HG03139 (cell line): ENCODE data around the gene OR2A12.
"Not testable (repeated sequence)": the region's sequence is repeated elsewhere in the genome, so short reads cannot be mapped to it uniquely, and the experiment has no call there.

ENCODE experiments used
- ATAC-seq: cut with Tn5 transposase; IDR thresholded peaks from one replicate; pipeline ENCODE4 v1.9.1; 2021; ENCODE audit not compliant: unreplicated experiment

The OR2A12 gene, protein sequence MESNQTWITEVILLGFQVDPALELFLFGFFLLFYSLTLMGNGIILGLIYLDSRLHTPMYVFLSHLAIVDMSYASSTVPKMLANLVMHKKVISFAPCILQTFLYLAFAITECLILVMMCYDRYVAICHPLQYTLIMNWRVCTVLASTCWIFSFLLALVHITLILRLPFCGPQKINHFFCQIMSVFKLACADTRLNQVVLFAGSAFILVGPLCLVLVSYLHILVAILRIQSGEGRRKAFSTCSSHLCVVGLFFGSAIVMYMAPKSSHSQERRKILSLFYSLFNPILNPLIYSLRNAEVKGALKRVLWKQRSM

DNA sequence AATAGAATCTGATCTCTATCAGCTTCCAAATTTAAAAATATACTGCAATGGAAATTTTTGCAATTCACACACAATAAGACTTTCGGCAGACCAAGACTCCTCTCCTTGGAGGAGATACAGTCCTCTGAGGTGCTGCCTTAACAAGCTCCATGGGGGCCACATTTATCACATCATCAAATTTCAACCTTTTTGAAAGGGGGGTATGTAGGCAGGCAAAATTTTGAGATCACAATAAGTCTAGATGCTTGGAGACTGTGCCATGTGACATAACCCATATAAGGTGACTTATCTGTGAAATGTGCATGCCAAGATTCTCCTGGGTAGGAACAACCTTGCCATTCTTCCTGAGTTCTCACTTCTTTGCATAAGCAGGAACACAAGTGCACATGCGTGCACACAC is at the start of gene OR2A12:
Gene OR2A12 (plus strand): TSS at position 301 of the 400 bp plus-strand sequence. CDS start 8,830 bp downstream, outside the sequence.
- no peak for ATAC-seq

DNA sequence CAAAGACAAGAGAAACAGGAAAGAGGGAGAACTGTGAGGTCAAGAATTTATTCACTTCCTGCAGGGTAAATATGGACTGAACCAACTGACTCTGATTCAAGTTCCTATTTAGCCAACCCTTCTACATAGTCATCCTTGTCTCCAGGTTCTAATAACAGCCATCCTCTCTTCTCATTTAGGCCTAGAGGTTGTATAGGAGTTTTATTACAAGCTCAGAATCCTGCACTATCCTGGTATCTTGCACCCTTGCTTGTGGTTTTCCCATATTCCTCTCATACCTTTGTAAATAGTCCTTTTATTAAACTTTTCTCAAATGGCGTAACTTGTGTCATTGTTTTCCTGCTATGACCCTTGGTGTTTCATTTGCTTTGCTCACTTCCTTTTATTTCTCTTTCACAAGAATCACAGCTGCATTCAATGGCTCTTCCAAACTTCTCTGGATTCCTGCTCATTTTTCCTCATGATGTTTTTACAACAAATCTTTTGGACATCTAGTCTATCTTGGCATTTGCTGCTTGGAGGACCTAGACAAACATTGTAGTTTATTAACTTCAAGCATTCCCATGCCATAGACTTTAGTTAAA is 49.7 kb upstream of the OR2A12 start:
- no peak for ATAC-seq

DNA sequence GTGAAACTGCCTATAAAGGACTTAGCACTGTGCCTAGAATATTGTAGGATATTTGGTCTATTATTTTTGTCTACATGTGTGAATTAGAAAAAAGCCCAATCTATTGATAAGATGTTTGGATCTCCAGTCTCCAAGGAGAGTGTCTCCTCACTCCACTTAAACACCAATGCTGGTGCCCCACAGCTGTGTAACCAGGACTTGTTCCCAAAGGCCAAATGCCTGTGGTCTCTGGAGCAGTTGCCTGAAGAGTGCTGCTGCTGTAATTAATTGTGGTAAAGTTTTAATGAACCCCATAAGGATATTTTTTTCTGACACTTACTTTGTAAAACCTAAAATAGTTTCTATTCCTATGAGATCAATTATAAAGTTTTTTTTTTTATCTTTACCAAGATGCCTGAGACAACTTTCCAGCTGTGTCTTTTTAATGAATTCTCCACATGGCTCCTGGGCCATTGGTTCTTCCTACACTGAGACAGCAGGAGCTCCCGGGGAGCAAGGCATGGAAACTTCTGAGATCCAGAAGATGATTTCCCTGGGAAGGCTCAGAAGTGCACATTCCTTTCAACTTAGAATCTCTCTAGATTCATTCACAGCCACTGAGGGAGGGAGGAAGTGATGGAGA is 48.6 kb upstream of the OR2A12 start:
- no peak for ATAC-seq

DNA sequence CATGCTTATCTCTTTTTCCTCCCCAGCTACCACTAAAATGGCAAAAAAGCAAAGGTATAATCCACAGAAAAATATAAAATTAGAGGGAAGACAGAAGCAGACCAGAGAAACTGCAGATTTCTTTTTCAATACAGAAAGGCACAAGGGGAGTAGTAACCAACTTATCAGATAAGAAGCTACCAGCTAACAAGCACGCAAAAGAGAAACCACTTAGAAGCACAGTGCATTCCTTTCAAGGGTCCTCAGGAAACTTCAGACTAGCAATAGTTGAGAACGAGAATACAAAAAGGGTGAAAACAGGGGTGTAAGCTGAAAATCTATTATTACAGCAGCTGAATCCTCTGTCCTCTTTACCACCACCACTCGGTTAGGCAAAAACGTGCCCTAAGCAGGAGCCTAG is 47.2 kb upstream of the OR2A12 start:
- no peak for ATAC-seq

DNA sequence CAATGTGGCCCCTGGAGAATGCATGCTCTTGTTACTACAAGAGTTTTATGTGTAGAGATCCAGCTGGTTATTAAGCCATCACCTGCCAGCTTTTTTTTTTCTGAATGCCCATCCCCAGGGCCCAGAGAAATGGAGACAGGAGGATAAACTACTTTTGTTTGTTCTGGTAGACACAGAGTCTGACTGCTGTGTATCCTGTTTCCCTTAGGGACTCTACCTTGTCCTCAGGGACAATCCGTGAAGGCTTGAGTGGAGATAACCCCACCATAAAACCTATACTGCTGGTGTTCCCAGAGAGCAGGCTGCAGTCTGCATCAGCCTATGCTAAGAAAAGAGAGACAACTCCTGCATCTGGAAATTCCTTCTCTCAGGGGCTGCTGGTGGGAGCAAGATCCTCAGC is 37.4 kb upstream of the OR2A12 start, which contains the start of gene OR2A5:
Gene OR2A5 (plus strand): TSS at position 301 of the 400 bp plus-strand sequence. CDS start 1,454 bp downstream, outside the sequence.
- ATAC-seq, result no peak

DNA sequence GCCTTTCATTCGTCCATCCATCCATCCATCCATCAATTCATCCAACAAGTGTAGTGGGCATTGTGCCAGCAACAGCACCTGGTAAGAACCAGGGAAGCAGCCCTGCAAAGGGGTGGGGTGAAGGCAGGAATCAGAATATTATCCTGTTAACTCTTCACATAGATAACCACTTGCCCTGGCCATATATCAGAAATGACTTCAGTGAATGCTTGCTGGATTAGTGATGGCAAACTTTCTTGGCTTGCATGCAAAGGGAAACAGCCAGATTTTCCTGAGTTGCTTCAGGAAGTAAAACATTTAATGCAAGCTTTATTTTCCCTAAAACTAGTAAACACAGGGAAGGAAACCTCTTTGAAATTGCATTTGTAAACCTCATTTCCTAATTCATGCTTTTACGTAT is 36.6 kb upstream of the OR2A12 start:
- no peak for ATAC-seq

DNA sequence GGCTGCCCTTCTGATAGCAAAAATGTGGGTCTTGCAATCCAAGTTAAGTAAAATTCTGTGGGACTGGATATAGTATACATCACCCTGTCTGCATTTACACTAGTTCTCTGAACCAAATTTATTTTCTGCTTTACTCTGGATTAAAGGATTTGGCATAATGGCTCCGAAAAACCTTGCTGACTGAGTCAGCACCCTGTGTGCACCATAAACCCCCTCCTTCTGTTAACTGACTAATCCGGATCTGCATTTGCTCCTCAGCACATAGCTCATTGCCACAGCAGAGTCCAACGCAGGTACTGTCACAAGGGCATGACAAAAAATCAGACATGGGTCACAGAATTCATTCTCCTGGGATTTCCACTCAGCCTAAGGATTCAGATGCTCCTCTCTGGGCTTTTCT is 36.0 kb upstream of the OR2A12 start:
- no peak for ATAC-seq

DNA sequence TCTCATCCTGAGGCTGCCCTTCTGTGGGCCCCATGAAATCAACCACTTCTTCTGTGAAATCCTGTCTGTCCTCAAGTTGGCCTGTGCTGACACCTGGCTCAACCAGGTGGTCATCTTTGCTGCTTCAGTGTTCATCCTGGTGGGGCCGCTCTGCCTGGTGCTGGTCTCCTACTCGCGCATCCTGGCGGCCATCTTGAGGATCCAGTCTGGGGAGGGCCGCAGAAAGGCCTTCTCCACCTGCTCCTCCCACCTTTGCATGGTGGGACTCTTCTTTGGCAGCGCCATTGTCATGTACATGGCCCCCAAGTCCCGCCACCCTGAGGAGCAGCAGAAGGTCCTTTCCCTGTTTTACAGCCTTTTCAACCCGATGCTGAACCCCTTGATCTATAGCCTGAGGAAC is 35.2 kb upstream of the OR2A12 start:
- ATAC-seq, result not testable (repeated sequence)

DNA sequence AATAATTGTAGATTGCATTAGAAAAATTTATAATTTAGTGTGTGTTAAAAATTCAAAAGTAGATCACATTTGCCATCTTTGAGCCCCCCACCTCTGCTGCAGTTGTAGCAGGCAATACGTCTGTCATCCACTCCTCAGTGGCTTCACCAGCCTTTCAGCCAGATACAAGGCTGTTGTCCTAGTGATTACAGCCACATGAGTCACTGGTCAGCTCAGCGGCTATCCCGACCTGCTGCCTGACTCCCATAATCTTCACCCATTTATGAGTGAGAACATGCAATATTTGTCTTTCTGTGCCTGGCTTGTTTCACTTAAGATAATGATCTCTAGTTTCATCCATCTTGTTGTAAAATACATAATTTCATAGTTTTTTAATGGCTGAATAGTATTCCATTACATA is 28.1 kb upstream of the OR2A12 start:
- no peak for ATAC-seq

DNA sequence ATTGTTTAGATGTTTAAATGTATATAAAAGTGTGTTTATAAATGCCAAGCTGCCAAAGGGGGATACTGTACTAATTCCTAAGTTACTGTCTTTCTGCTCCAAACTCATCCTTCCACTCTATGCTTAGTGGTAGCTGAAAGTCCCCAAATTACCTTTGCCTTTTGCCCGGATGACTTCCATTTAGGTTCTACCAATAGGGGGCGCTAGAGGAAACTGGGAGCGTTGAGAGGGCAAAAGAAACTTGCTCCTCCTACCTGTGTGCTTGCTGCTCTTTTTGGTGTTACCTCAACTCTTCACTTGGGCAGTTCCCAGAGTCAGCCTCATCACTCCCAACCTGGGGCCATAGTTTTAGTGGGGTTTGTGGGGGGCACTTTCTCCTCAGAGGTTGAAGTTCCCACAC is 22.4 kb upstream of the OR2A12 start:
- no peak for ATAC-seq

DNA sequence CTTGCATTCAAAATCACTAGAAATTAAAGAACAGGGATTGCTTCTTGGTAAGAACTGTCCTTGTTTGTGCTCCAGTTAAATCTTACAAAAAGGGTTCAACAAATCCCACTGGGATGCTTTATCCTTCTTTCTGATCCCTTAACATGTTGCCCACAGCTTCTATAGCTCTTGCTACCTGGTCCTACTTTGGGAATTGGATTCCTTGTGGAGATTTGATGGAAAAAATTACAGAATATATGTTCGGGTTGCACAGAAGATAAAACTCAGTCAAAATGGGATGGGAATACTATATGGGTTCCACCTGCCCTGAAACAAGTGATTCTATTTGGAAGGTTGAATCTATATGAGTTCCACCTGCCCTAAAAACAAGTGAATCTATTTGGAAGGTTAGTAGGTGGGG is 16.6 kb upstream of the OR2A12 start, which contains the start of gene OR2A25:
Gene OR2A25 (plus strand): TSS at position 301 of the 400 bp plus-strand sequence. CDS start 4,409 bp downstream, outside the sequence.
- no peak for ATAC-seq

DNA sequence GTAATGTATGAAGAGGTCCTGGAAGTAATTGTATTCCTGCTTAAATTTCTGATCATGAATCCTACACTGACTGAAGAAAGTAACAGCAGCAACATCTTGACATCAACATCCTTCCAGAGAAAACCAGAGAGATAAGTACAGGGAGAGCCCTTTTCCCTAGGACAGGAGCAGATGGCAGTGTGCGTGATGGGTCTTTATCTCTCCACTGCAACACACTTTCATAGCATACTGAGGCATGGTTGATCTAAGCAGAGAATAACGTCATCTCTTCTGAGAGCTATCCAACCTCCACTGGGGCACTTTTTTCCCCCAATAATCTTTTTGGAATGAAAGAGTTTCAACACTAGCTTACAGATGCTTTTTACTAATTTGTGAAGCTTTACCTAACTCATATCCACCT is 16.1 kb upstream of the OR2A12 start:
- no peak for ATAC-seq

DNA sequence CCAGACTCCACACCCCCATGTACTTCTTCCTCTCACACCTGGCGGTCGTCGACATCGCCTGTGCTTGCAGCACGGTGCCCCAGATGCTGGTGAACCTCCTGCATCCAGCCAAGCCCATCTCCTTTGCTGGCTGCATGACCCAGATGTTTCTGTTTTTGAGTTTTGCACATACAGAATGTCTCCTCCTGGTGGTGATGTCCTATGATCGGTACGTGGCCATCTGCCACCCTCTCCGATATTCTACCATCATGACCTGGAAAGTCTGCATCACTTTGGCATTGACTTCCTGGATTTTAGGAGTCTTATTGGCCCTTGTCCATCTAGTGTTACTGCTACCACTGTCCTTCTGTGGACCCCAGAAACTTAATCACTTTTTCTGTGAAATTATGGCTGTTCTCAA is 11.7 kb upstream of the OR2A12 start:
- no peak for ATAC-seq

DNA sequence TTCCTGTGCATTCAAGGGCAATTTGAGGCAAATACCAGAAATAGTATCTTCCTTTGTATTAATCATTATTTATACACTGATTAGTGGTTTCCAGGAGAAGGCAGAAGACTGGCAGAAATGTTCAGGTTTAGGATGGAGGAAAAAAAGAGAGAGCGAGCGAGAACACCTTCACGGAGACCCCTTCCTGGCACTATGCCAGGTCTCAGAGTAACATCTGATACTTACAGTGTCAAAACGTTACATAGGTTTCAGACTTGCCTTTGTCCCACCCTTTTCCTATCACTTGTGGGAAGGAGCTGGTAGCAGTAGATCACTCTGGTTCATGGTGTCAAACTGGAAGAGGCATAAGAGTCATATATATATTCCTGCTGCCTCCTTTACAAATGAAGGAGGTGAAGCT is 652 bp downstream of the OR2A12 start:
- no peak for ATAC-seq

DNA sequence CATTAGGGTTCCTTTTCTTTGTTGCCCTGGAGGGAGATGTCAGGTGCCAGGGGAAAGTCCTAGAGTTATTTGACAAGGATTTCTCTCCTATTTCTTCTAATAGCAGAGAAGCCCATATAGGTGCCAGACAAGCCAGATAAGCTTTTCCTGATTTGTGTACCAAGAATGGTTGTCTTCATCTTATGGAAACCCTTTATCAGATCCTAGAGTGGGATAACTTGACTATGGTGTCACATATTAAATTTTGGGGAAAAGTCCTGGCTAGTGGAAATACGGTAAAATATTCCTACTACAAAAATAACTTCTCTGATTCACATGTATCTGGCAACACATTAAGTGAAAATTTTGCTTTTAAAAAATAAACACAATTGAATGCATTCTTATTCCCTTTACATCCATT is 1.2 kb downstream of the OR2A12 start:
- ATAC-seq, result no peak

DNA sequence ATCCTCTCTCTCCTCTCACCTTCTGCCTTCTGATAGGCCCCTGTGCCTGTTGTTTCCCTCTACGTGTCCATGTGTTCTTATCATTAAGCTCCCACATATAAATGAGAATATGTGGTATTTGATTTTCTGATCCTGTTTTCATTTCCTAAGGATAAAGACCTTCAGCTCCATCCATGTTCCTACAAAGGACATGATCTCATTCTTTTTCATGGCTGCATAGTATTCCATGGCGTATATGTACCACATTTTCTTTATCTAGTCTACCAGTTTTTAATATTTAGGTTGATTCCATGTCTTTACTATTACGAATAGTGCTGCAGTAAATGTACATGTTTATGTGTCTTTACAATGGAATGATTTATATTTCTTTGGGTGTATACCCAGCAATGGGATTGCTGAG is 4.6 kb downstream of the OR2A12 start:
- ATAC-seq, result no peak

DNA sequence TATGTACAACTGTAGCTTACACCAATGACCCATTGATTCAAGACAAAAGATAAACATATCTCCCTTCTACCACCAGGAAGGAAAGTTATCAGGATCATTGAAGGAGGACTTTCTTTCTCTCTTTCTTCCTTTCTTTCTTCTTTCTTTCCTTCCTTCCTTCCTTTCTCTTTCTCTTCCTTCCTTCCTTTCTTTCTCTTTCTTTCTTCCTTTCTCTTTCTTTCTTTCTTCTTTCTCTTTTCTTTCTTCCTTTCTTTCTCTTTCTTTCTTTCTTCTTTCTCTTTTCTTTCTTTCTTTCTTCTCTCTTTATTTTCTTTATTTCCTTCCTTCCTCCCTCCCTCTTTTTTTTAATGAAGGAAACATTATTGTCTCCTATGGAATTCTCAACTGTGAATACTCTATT is 12.7 kb downstream of the OR2A12 start:
- no peak for ATAC-seq

DNA sequence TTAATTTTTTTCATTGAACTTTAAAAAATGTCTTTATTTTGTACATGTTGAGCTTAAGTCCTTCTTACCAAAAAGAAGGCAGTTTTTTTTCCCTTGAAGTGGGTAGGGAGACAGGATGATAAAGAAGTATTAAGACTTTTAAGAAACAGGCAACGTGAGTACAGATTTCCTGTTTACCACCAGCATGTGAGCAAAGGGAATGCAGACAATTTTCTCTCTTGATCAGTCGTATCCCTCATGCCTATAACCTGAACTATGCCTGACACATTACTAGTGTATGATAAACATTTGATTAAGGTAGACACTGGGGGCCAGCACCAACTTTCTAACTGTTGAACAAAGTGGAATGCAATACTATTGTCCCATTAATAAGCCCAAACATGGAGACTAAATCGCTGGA is 14.5 kb downstream of the OR2A12 start:
- no peak for ATAC-seq

DNA sequence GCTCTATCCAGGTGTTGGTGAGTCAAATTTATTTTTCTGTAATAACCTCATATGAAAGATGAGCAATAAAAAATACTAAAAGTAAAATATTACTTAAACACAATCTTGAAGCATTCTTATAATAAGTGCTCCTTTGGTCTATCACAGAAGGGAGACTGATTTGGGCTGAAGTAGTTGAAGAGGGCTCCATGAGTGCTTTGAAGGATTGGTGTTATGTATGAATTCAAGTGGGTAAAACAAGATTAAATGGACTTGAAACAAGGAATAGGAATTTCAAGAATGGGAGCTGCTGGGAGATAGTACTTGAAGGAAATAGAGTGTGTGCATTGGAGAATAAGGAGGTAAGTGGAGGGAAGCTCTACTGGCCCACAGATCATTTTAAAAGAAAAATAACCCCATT is 16.0 kb downstream of the OR2A12 start:
- ATAC-seq, result no peak

DNA sequence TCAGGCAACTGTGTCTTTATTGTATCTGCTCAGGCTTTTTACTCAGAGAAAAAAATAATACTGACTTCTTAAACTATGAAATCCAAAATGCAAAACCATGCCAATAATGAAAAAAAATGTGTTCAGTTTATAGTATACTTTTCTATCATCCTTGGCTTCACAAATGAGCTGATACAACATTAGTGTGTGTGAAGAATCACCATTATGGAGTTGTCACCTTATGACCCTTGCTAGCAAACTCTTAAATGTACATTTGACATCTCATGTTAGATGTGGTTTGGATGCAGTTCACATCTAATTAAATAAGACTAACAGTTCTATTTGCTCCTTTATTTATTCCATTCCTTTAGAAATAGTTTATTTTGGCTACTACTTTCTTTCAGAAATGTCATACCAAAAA is 19.1 kb downstream of the OR2A12 start:
- ATAC-seq, result no peak

DNA sequence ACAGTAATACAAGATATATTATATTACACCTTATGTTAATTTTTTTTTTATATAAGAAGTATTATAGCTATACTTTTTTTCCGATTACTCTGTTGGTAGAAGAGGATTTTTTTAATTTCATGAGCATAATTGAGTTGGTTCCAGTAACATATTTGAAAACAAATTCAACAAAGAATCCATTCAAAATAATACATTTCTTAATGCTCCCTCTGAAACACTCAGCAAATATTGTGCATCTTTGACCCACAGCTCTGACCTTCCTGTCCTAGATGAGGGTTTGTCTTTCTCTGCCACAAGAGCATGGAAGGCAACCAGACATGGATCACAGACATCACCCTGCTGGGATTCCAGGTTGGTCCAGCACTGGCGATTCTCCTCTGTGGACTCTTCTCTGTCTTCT is 23.2 kb downstream of the OR2A12 start, which contains the start of gene OR2A2:
Gene OR2A2 (plus strand): TSS at position 301 of the 400 bp plus-strand sequence. CDS start 0 bp downstream, at position 301.
- no peak for ATAC-seq

DNA sequence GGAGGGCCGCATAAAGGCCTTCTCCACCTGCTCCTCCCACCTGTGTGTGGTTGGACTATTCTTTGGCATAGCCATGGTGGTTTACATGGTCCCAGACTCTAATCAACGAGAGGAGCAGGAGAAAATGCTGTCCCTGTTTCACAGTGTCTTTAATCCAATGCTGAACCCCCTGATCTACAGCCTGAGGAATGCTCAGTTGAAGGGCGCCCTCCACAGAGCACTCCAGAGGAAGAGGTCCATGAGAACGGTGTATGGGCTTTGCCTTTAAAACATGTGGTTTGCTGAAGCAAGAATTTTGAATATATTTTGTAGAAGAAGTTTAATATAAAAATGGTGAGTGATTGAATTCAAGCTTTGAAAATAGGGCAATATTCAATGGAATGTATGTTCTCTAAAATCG is 24.2 kb downstream of the OR2A12 start:
- no peak for ATAC-seq
